GM10266 (cell line): ENCODE data around the gene TUBE1.
"Not testable (repeated sequence)": the region's sequence is repeated elsewhere in the genome, so short reads cannot be mapped to it uniquely, and the experiment has no call there.

Experiments
- DNase-seq: peaks from one replicate; pipeline ENCODE4 v3.0.0; 2012; ENCODE audit errors: extremely low spot score
- CTCF ChIP-seq: IDR thresholded peaks from 2 replicates; pipeline ENCODE4 v1.5.1; 2012; ENCODE audit warnings: mild to moderate bottlenecking, low read depth; ENCODE audit not compliant: control insufficient read depth, insufficient read depth; ENCODE audit errors: missing control alignments

Gene TUBE1

GRCh38 chr6:112065426-112065986 is 21.8 kb downstream of the TUBE1 start:
- DNase-seq: no peak
- no peak for TF ChIP-seq CTCF

GRCh38 chr6:112062966-112063365 is 24.3 kb downstream of the TUBE1 start:
- TF ChIP-seq CTCF: no peak
- DNase-seq: no peak

GRCh38 chr6:112061605-112062004 is 25.7 kb downstream of the TUBE1 start:
- no peak for DNase-seq
- no peak for TF ChIP-seq CTCF

- no peak for DNase-seq
- TF ChIP-seq CTCF: no peak
Measured at GRCh38 chr6:112058243-112059032, 28.8 kb downstream of the TUBE1 start.

GRCh38 chr6:112054555-112055190 is 32.6 kb downstream of the TUBE1 start:
- DNase-seq: no peak
- no peak for TF ChIP-seq CTCF

GRCh38 chr6:112054001-112054400 is 33.3 kb downstream of the TUBE1 start, which contains the start of gene CCN6:
Gene CCN6, plus strand, starts transcription at chr6:112054104. Its CDS starts 254 bp downstream, at chr6:112054358.
- DNase-seq: no peak
- no peak for TF ChIP-seq CTCF

GRCh38 chr6:112051251-112051740 is 36.0 kb downstream of the TUBE1 start:
- not testable (repeated sequence) for DNase-seq
